Activated CD8-positive, alpha-beta T cell treated with anti-CD3 and anti-CD28 coated beads, Interleukin-2, amount 10 ng/mL, durations not matched to agents 7 days and 5 days (primary cell): ENCODE data around the gene RTL10. TPM values are rescaled to one million over a fixed set of nuclear protein-coding genes. Genes with fewer than 3 reads are reported as not detected.
A peak's percentile ranks its signal among the peaks of the same experiment; 100 is the strongest.

Experiments
- ATAC-seq: fragments of 150-1000 bp; cut with Tn5 transposase; one replicate; pipeline ENCODE4 v1.10.0; 2021; ENCODE audit warnings: moderate library complexity
- CTCF ChIA-PET: fragments of 350-600 bp; sonication (Branson Sonifier 250); formaldehyde crosslinking; loops from one replicate; lab custom pipeline; 2021; ENCODE audit warnings: antibody characterized with exemption; lab: Charles Lee
- POLR2A ChIA-PET: fragments of 350-600 bp; sonication (Branson Sonifier 250); formaldehyde crosslinking; loops from one replicate; lab custom pipeline; 2021; ENCODE audit warnings: antibody characterized with exemption; lab: Charles Lee
- DNase-seq: peaks from one replicate; pipeline ENCODE4 v3.0.0-alpha.2; 2020
- H3K27ac Mint-ChIP-seq: one replicate; pipeline ENCODE4 v1.8.0; 2021; ENCODE audit warnings: mild to moderate bottlenecking, mixed read lengths
- H3K27me3 Mint-ChIP-seq: one replicate; pipeline ENCODE4 v1.8.0; 2021; ENCODE audit warnings: low read depth, mixed read lengths
- H3K36me3 Mint-ChIP-seq: one replicate; pipeline ENCODE4 v1.8.0; 2021; ENCODE audit warnings: low read depth, mixed read lengths
- H3K4me1 Mint-ChIP-seq: one replicate; pipeline ENCODE4 v1.8.0; 2021; ENCODE audit warnings: low read depth, mixed read lengths
- H3K4me3 Mint-ChIP-seq: one replicate; pipeline ENCODE4 v1.8.0; 2021; ENCODE audit warnings: mild to moderate bottlenecking, mixed read lengths
- H3K9me3 Mint-ChIP-seq: one replicate; pipeline ENCODE4 v1.8.0; 2022; ENCODE audit warnings: mixed read lengths; ENCODE audit not compliant: insufficient read depth
- total RNA-seq, 2 experiments: library from RNA; stranded (reverse); gene quantifications; one replicate each; pipeline ENCODE4 v1.2.3, GENCODE V29; 2021

The RTL10 gene
- total RNA-seq, 2 experiments from 2014 or later: 16.1 to 17.0 TPM

- ATAC-seq: no peak
- Mint-ChIP-seq H3K27ac (no peak overlapping the region), H3K9me3 (no peaks in the 10 kb centered on the region), H3K4me3 (no peak overlapping the region), H3K36me3 (peaks cover 6% of the 10 kb centered on the region), H3K4me1 (peaks cover 20% of the 10 kb centered on the region), H3K27me3 (no peaks in the 10 kb centered on the region)
- ChIA-PET CTCF (interaction anchor here (0.8 to 4.3 kb wide), 3 partner anchors 13 to 220 kb away, joined by 3 to 22 read pairs (median 15); no protein-coding TSS in a partner anchor), POLR2A (no interaction called here)
- no peak for DNase-seq
Measured at GRCh38 chr22:19897726-19898125, 43.1 kb upstream of the RTL10 start.

- POLR2A ChIA-PET: interaction anchor here (1.0 to 1.5 kb wide), 3 partner anchors 10 to 52 kb away, joined by 4 to 8 read pairs (median 7); no protein-coding TSS in a partner anchor
- ATAC-seq (no peak), DNase-seq (peak; percentile 33)
- peaks cover 8% of the 10 kb centered on the region for H3K36me3 Mint-ChIP-seq
- peaks cover 30% of the 10 kb centered on the region for H3K4me1 Mint-ChIP-seq
- H3K27me3 Mint-ChIP-seq: no peaks in the 10 kb centered on the region
- H3K9me3 Mint-ChIP-seq: no peaks in the 10 kb centered on the region
- H3K4me3 Mint-ChIP-seq: no peak overlapping the region
- CTCF ChIA-PET: interaction anchor here (0.8 to 4.3 kb wide), 3 partner anchors 14 to 219 kb away, joined by 3 to 22 read pairs (median 15); no protein-coding TSS in a partner anchor
- H3K27ac Mint-ChIP-seq: peak overlapping the region; percentile 20
Measured at GRCh38 chr22:19896665-19897355, 42.1 kb upstream of the RTL10 start.

- no peaks in the 10 kb centered on the region for H3K27me3 Mint-ChIP-seq
- peaks cover 44% of the 10 kb centered on the region for H3K4me1 Mint-ChIP-seq
- H3K27ac Mint-ChIP-seq: no peak overlapping the region
- H3K36me3 Mint-ChIP-seq: peaks cover 8% of the 10 kb centered on the region
- ChIA-PET CTCF (no interaction called here), POLR2A (interaction anchor here (1.5 kb wide), 1 partner anchor 40 kb away, joined by 7 read pairs; no protein-coding TSS in a partner anchor)
- H3K9me3 Mint-ChIP-seq: no peaks in the 10 kb centered on the region
- H3K4me3 Mint-ChIP-seq: no peak overlapping the region
- ATAC-seq (no peak), DNase-seq (no peak)
Measured at GRCh38 chr22:19895160-19895849, 40.6 kb upstream of the RTL10 start.

- POLR2A ChIA-PET: no interaction called here
- CTCF ChIA-PET: interaction anchor here (1.5 kb wide), 1 partner anchor 17 kb away, joined by 5 read pairs; no protein-coding TSS in a partner anchor
- Mint-ChIP-seq H3K27me3 (no peaks in the 10 kb centered on the region), H3K9me3 (no peaks in the 10 kb centered on the region), H3K4me3 (no peak overlapping the region), H3K4me1 (peaks cover 50% of the 10 kb centered on the region), H3K27ac (no peak overlapping the region), H3K36me3 (peaks cover 8% of the 10 kb centered on the region)
- ATAC-seq (no peak), DNase-seq (no peak)
Measured at GRCh38 chr22:19893363-19893762, 38.7 kb upstream of the RTL10 start.

GRCh38 chr22:19892925-19893324, 38.3 kb upstream of the RTL10 start:
- Mint-ChIP-seq H3K4me3 (no peak overlapping the region), H3K9me3 (no peaks in the 10 kb centered on the region), H3K27me3 (no peaks in the 10 kb centered on the region), H3K27ac (peak overlapping the region; percentile 89), H3K4me1 (peaks cover 50% of the 10 kb centered on the region), H3K36me3 (peaks cover 8% of the 10 kb centered on the region)
- POLR2A ChIA-PET: interaction anchor here (1.2 to 1.6 kb wide), 2 partner anchors 10 to 38 kb away, joined by 3 to 20 read pairs; partner anchors contain the start of genes GNB1L and RTL10
- CTCF ChIA-PET: interaction anchor here (1.3 to 3.7 kb wide), 3 partner anchors 18 to 78 kb away, joined by 3 to 17 read pairs (median 4); no protein-coding TSS in a partner anchor
- ATAC-seq (no peak), DNase-seq (no peak)

- ATAC-seq (peak; percentile 54), DNase-seq (peak; percentile 54)
- H3K4me3 Mint-ChIP-seq: peak overlapping the region; percentile 70
- ChIA-PET POLR2A (interaction anchor here (0.5 to 1.6 kb wide), 8 partner anchors 9 to 181 kb away, joined by 3 to 20 read pairs (median 4); partner anchors contain the start of genes COMT, GNB1L, RTL10 and TANGO2), CTCF (interaction anchor here (0.9 to 3.7 kb wide), 5 partner anchors 18 to 162 kb away, joined by 3 to 17 read pairs (median 4); partner anchors contain the start of genes GNB1L and RTL10)
- H3K9me3 Mint-ChIP-seq: no peaks in the 10 kb centered on the region
- H3K4me1 Mint-ChIP-seq: peaks cover 52% of the 10 kb centered on the region
- peaks cover 8% of the 10 kb centered on the region for H3K36me3 Mint-ChIP-seq
- H3K27me3 Mint-ChIP-seq: no peaks in the 10 kb centered on the region
- peak overlapping the region; percentile 89 for H3K27ac Mint-ChIP-seq
Measured at GRCh38 chr22:19892257-19892879, 37.7 kb upstream of the RTL10 start.

- H3K4me1 Mint-ChIP-seq: peaks cover 59% of the 10 kb centered on the region
Measured at GRCh38 chr22:19891317-19892256, 36.9 kb upstream of the RTL10 start.

GRCh38 chr22:19890502-19891316, 36.0 kb upstream of the RTL10 start:
- H3K9me3 Mint-ChIP-seq: no peaks in the 10 kb centered on the region
- peak overlapping the region; percentile 70 for H3K4me3 Mint-ChIP-seq
- H3K27ac Mint-ChIP-seq: peak overlapping the region; percentile 89
- ChIA-PET POLR2A (interaction anchor here (0.8 to 1.4 kb wide), 2 partner anchors 35 to 50 kb away, joined by 3 to 6 read pairs; no protein-coding TSS in a partner anchor), CTCF (interaction anchor here (0.9 to 3.7 kb wide), 6 partner anchors 20 to 160 kb away, joined by 3 to 17 read pairs (median 4); no protein-coding TSS in a partner anchor)
- peaks cover 8% of the 10 kb centered on the region for H3K36me3 Mint-ChIP-seq
- peaks cover 63% of the 10 kb centered on the region for H3K4me1 Mint-ChIP-seq
- no peak for ATAC-seq
- DNase-seq: no peak
- H3K27me3 Mint-ChIP-seq: no peaks in the 10 kb centered on the region

More at GRCh38 chr22:19891317-19892256, 36.9 kb upstream of the RTL10 start:
- Mint-ChIP-seq H3K27me3 (no peaks in the 10 kb centered on the region), H3K27ac (peak overlapping the region; percentile 89), H3K36me3 (peaks cover 8% of the 10 kb centered on the region), H3K9me3 (no peaks in the 10 kb centered on the region), H3K4me3 (peak overlapping the region; percentile 70)
- POLR2A ChIA-PET: interaction anchor here (0.8 to 1.6 kb wide), 9 partner anchors 10 to 130 kb away, joined by 3 to 20 read pairs (median 4); partner anchors contain the start of genes COMT, GNB1L, RTL10 and TANGO2
- peak; percentile 89 for ATAC-seq
- CTCF ChIA-PET: interaction anchor here (0.9 to 3.7 kb wide), 8 partner anchors 19 to 161 kb away, joined by 3 to 17 read pairs (median 4); partner anchors contain the start of genes GNB1L and RTL10
- peak; percentile 80 for DNase-seq

GRCh38 chr22:19889951-19890350, 35.3 kb upstream of the RTL10 start:
- POLR2A ChIA-PET: interaction anchor here (1.4 kb wide), 1 partner anchor 34 kb away, joined by 6 read pairs; no protein-coding TSS in a partner anchor
- peaks cover 8% of the 10 kb centered on the region for H3K36me3 Mint-ChIP-seq
- ATAC-seq: no peak
- no peak overlapping the region for H3K4me3 Mint-ChIP-seq
- no peaks in the 10 kb centered on the region for H3K27me3 Mint-ChIP-seq
- DNase-seq: no peak
- H3K4me1 Mint-ChIP-seq: peaks cover 60% of the 10 kb centered on the region
- H3K27ac Mint-ChIP-seq: peak overlapping the region; percentile 77
- CTCF ChIA-PET: interaction anchor here (0.9 to 3.7 kb wide), 4 partner anchors 21 to 53 kb away, joined by 3 to 17 read pairs (median 4); no protein-coding TSS in a partner anchor
- H3K9me3 Mint-ChIP-seq: no peaks in the 10 kb centered on the region
